ENCODE measurements around the gene TAS2R46.
"Not testable (repeated sequence)": the region's sequence is repeated elsewhere in the genome, so short reads cannot be mapped to it uniquely, and the experiment has no call there.

Gene TAS2R46

DNA sequence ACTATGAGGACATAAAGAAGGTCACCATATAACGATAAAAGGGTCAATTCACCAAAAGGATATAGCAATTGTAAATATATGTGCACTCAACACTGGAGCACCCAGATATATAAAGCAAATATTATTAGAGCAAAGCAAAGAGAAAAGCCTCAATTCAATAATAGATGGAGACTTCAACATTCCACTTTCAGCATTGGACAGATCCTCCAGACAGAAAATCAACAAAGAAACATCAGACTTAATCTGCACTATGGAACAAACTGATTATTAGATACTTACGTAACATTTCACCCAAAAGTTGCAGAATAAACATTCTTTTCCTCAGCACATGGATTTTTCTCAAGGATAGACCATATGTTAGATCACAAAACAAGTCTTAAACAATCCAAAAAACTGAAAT is 20.7 kb downstream of the TAS2R46 start:
- not testable (repeated sequence) for DNase-seq (ENCODE audit: low read depth in 1 of 2, low spot score in 1 of 2); H3K27ac ChIP-seq (replicated peaks); H3K27me3 ChIP-seq (ENCODE audit: insufficient read depth, poor library complexity, severe bottlenecking); H3K4me3 ChIP-seq (replicated peaks; ENCODE audit: insufficient read depth, low read length)
- TF ChIP-seq, protein P1, sequence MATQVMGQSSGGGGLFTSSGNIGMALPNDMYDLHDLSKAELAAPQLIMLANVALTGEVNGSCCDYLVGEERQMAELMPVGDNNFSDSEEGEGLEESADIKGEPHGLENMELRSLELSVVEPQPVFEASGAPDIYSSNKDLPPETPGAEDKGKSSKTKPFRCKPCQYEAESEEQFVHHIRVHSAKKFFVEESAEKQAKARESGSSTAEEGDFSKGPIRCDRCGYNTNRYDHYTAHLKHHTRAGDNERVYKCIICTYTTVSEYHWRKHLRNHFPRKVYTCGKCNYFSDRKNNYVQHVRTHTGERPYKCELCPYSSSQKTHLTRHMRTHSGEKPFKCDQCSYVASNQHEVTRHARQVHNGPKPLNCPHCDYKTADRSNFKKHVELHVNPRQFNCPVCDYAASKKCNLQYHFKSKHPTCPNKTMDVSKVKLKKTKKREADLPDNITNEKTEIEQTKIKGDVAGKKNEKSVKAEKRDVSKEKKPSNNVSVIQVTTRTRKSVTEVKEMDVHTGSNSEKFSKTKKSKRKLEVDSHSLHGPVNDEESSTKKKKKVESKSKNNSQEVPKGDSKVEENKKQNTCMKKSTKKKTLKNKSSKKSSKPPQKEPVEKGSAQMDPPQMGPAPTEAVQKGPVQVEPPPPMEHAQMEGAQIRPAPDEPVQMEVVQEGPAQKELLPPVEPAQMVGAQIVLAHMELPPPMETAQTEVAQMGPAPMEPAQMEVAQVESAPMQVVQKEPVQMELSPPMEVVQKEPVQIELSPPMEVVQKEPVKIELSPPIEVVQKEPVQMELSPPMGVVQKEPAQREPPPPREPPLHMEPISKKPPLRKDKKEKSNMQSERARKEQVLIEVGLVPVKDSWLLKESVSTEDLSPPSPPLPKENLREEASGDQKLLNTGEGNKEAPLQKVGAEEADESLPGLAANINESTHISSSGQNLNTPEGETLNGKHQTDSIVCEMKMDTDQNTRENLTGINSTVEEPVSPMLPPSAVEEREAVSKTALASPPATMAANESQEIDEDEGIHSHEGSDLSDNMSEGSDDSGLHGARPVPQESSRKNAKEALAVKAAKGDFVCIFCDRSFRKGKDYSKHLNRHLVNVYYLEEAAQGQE (IDR thresholded peaks at IDR 0.05; ENCODE audit: insufficient replicate concordance, low read depth), result peak; percentile 69

DNA sequence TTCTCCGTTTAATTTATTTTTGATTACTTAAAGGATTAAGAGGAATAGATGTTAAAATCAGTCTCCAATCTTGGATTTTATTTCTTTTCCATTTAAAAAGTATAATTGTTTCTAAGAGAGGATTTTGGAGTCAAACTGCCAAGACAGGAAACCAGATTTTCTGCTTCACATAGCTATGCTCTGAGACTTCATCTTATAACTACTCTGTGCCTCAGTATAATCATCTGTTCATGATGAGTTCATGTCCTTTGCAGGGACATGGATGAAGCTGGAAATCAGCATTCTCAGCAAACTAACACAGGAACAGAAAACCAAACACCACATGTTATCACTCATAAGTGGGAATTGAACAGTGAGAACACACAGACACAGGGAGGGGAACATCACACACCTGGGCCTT is 21.9 kb downstream of the TAS2R46 start:
- H3K27me3 ChIP-seq (ENCODE audit: insufficient read depth, poor library complexity, severe bottlenecking), result no peaks in the 10 kb centered on the region
- no peak overlapping the region for H3K4me3 ChIP-seq (replicated peaks; ENCODE audit: insufficient read depth, low read length)
- no peak for DNase-seq (ENCODE audit: low read depth in 1 of 2, low spot score in 1 of 2)

DNA sequence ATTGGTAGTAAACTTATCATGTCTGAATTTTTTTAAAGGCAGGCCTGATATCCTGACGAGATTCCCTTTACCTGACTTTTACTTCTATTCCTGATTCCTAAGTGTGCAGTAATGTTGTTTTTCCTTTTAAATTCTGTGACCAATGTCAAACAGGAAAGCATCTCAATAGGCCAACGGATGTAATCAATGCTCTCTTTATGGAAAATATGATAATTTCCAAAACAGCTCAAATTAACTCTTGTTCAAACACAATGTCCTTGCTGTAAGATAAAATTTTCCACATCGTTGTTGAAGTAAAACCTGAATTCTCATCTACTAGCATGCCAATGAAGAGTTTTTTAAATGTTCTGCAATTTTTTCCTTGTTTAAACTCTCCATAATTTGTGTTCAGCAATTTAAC is 22.9 kb downstream of the TAS2R46 start:
- H3K27ac ChIP-seq (replicated peaks), result no peak overlapping the region
- TF ChIP-seq POLR2AphosphoS5 (IDR thresholded peaks at IDR 0.05; ENCODE audit: low read depth) (no peak), SPI1 (IDR thresholded peaks at IDR 0.05; ENCODE audit: borderline replicate concordance, low read depth) (no peak), GABPA (IDR thresholded peaks at IDR 0.05; ENCODE audit: low read depth) (no peak)
- TF ChIP-seq, protein P1 (IDR thresholded peaks at IDR 0.05; ENCODE audit: insufficient replicate concordance, low read depth), result no peak
- TF ChIP-seq, protein P2, sequence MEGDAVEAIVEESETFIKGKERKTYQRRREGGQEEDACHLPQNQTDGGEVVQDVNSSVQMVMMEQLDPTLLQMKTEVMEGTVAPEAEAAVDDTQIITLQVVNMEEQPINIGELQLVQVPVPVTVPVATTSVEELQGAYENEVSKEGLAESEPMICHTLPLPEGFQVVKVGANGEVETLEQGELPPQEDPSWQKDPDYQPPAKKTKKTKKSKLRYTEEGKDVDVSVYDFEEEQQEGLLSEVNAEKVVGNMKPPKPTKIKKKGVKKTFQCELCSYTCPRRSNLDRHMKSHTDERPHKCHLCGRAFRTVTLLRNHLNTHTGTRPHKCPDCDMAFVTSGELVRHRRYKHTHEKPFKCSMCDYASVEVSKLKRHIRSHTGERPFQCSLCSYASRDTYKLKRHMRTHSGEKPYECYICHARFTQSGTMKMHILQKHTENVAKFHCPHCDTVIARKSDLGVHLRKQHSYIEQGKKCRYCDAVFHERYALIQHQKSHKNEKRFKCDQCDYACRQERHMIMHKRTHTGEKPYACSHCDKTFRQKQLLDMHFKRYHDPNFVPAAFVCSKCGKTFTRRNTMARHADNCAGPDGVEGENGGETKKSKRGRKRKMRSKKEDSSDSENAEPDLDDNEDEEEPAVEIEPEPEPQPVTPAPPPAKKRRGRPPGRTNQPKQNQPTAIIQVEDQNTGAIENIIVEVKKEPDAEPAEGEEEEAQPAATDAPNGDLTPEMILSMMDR (IDR thresholded peaks at IDR 0.05; ENCODE audit: insufficient read depth, low read length), result no peak

More for the DNA sequence above, 21.9 kb downstream of the TAS2R46 start:
- TF ChIP-seq, protein P1 (IDR thresholded peaks at IDR 0.05; ENCODE audit: insufficient replicate concordance, low read depth), result no peak
- TF ChIP-seq POLR2AphosphoS5 (IDR thresholded peaks at IDR 0.05; ENCODE audit: low read depth), result no peak
- no peak overlapping the region for H3K27ac ChIP-seq (replicated peaks)

DNA sequence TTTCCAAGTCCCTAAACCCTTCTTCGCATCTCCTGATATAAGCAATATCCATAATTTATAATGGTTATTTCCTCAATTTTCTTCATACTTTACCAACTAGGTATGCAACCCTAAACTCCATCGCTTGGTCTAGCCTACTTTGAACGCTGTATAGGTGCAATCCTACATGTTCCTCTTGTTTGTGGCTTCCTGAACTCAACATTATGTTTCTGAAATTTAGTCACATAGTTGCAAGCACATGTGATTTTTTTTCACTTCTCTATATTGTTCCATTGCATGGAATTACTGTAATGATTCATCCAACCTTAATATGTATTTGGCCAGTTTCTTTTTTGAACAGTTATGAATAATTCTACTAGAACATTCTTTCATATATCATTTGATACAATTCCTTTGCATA is 28.1 kb downstream of the TAS2R46 start:
- H3K27ac ChIP-seq (replicated peaks); H3K4me3 ChIP-seq (replicated peaks; ENCODE audit: insufficient read depth, low read length); H3K27me3 ChIP-seq (ENCODE audit: insufficient read depth, poor library complexity, severe bottlenecking); DNase-seq (ENCODE audit: low read depth in 1 of 2, low spot score in 1 of 2): not testable (repeated sequence)

More for the DNA sequence above, 22.9 kb downstream of the TAS2R46 start:
- Histone ChIP-seq H3K4me3 (replicated peaks; ENCODE audit: insufficient read depth, low read length) (no peak overlapping the region), H3K27me3 (ENCODE audit: insufficient read depth, poor library complexity, severe bottlenecking) (no peaks in the 10 kb centered on the region)
- no peak for DNase-seq (ENCODE audit: low read depth in 1 of 2, low spot score in 1 of 2)

DNA sequence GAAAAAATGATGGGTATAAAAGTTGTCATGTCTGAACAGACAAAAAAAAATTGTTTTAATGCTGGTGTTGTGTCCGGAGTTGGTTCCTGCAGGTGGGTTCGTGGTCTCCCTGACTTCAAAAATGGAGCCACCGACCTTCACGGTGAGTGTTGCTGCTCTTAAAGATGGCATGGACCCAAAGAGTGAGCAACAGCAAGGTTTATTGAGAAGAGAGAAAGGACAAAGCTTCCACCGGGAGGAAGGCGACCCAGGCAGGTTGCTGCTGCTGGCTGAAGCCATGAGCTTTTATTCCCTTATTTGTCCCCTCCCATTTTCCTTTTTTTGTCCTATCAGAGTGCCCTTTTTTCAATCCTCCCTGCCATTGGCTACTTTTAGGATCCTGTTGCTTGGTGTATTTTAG is 30.8 kb downstream of the TAS2R46 start, which contains the start of gene TAS2R31:
TSS of gene TAS2R31 (minus strand) at position 101 of the 400 bp plus-strand sequence. CDS start at position 29, 72 bp downstream.
- Histone ChIP-seq H3K4me3 (replicated peaks; ENCODE audit: insufficient read depth, low read length) (no peak within 1 kb of the TSS), H3K27me3 (ENCODE audit: insufficient read depth, poor library complexity, severe bottlenecking) (no peaks in the 10 kb centered on the region), H3K27ac (replicated peaks) (no peak within 1 kb of the TSS)
- TF ChIP-seq, protein P1 (IDR thresholded peaks at IDR 0.05; ENCODE audit: insufficient replicate concordance, low read depth), result no peak
- TF ChIP-seq GABPA (IDR thresholded peaks at IDR 0.05; ENCODE audit: low read depth), result no peak
- TF ChIP-seq, protein P2 (IDR thresholded peaks at IDR 0.05; ENCODE audit: insufficient read depth, low read length), result no peak
- no peak for TF ChIP-seq SPI1 (IDR thresholded peaks at IDR 0.05; ENCODE audit: borderline replicate concordance, low read depth)
- no peak for TF ChIP-seq POLR2AphosphoS5 (IDR thresholded peaks at IDR 0.05; ENCODE audit: low read depth)
- DNase-seq (ENCODE audit: low read depth in 1 of 2, low spot score in 1 of 2), result no peak
